HG03280 (cell line): ENCODE data around the gene CCL14.
"Not testable (repeated sequence)": the region's sequence is repeated elsewhere in the genome, so short reads cannot be mapped to it uniquely, and the experiment has no call there.

Source experiments
- ATAC-seq: cut with Tn5 transposase; IDR thresholded peaks from one replicate; pipeline ENCODE4 v1.9.1; 2021; ENCODE audit warnings: mild to moderate bottlenecking, moderate library complexity; ENCODE audit not compliant: unreplicated experiment

Gene CCL14

GRCh38 chr17:35986643-35987042 lies at the start of gene CCL14:
Gene CCL14, minus strand, starts transcription at chr17:35986729. Its CDS starts 80 bp downstream, at chr17:35986649.
- ATAC-seq = no peak

GRCh38 chr17:36036235-36036634 lies 49.7 kb upstream of the CCL14 start:
- ATAC-seq = no peak

- ATAC-seq = no peak
Observed at GRCh38 chr17:36034127-36034526, 47.6 kb upstream of the CCL14 start.

GRCh38 chr17:36030956-36031355 lies 44.4 kb upstream of the CCL14 start:
- ATAC-seq = no peak

GRCh38 chr17:36027761-36028160 lies 41.2 kb upstream of the CCL14 start:
- ATAC-seq = no peak

- ATAC-seq = no peak
Observed at GRCh38 chr17:36024106-36024869, 37.8 kb upstream of the CCL14 start.

- ATAC-seq = no peak
Observed at GRCh38 chr17:36019423-36019822, 32.9 kb upstream of the CCL14 start.

GRCh38 chr17:36017799-36018198 lies 31.3 kb upstream of the CCL14 start, which contains the start of gene CCL23:
Gene CCL23, minus strand, starts transcription at chr17:36017972. Its CDS starts 75 bp downstream, at chr17:36017897.
- no peak for ATAC-seq

GRCh38 chr17:36016555-36016954 lies 30.0 kb upstream of the CCL14 start:
- ATAC-seq = no peak

- not testable (repeated sequence) for ATAC-seq
Observed at GRCh38 chr17:36015895-36016294, 29.4 kb upstream of the CCL14 start.

GRCh38 chr17:36014946-36015345 lies 28.4 kb upstream of the CCL14 start:
- ATAC-seq = no peak

GRCh38 chr17:36011201-36011600 lies 24.7 kb upstream of the CCL14 start:
- ATAC-seq = no peak

GRCh38 chr17:36008998-36009665 lies 22.6 kb upstream of the CCL14 start:
- ATAC-seq = no peak

GRCh38 chr17:36004594-36005108 lies 18.1 kb upstream of the CCL14 start:
- ATAC-seq = no peak

- no peak for ATAC-seq
Observed at GRCh38 chr17:36002631-36003030, 16.1 kb upstream of the CCL14 start.

- ATAC-seq = no peak
Observed at GRCh38 chr17:36001862-36002603, 15.5 kb upstream of the CCL14 start.

GRCh38 chr17:36001110-36001771 lies 14.7 kb upstream of the CCL14 start, which contains the start of gene CCL15:
Gene CCL15, minus strand, starts transcription at chr17:36001553. Its CDS starts 61 bp downstream, at chr17:36001492.
- no peak for ATAC-seq

GRCh38 chr17:36000732-36001109 lies 14.2 kb upstream of the CCL14 start:
- ATAC-seq = no peak

GRCh38 chr17:35998756-35999155 lies 12.2 kb upstream of the CCL14 start:
- no peak for ATAC-seq

GRCh38 chr17:35998018-35998545 lies 11.6 kb upstream of the CCL14 start:
- no peak for ATAC-seq
